Adrenal gland (tissue), 12 donors: ENCODE measurements around the gene CFP. TPM values are rescaled to one million over a fixed set of nuclear protein-coding genes. Genes with fewer than 3 reads are reported as not detected.
A peak's percentile ranks its signal among the peaks of the same experiment; 100 is the strongest.

ENCODE experiments used
- DNase-seq, 7 donors: peaks; one replicate each; pipeline ENCODE4 v3.0.0-alpha.2; 2019 to 2020
- H3K27ac ChIP-seq, 5 donors: fragments of 200-600 bp; sonication (generic) in 4 of 5; 1 replicate in 3 of 5; 2 replicates in 2 of 5; pipeline versions ENCODE4 v1.5.1 to v1.8.0; 2016 to 2020; ENCODE audit warnings: mild to moderate bottlenecking in 1 of 5
- H3K27me3 ChIP-seq: fragments of 200-600 bp; 2 replicates; pipeline ENCODE4 v1.8.0; 2021
- H3K36me3 ChIP-seq, 2 donors: fragments of 200-600 bp; replicated peaks in 1 of 2; 1 replicate in 1 of 2; 2 replicates in 1 of 2; pipeline versions ENCODE4 v1.5.1 to v1.8.0; 2018 to 2022
- H3K4me1 ChIP-seq, 2 donors: fragments of 200-600 bp; replicated peaks in 1 of 2; 1 replicate in 1 of 2; 2 replicates in 1 of 2; pipeline versions ENCODE4 v1.5.1 to v1.8.0; 2018 to 2021
- H3K4me3 ChIP-seq, 4 donors: fragments of 200-600 bp; sonication (generic) in 3 of 4; one replicate each; pipeline ENCODE4 v1.5.1; 2016 to 2018
- H3K9me3 ChIP-seq, 3 donors: fragments of 200-600 bp; sonication (generic) in 1 of 3; replicated peaks in 1 of 3; 1 replicate in 2 of 3; 2 replicates in 1 of 3; pipeline versions ENCODE4 v1.5.1 to v1.8.0; 2016 to 2021
- CTCF ChIP-seq, 6 experiments: fragments of 450-650 bp in 4 of 6; fragments of 200-600 bp in 2 of 6; sonication (generic) in 1 of 6; IDR thresholded peaks; 1 replicate in 5 of 6; 2 replicates in 1 of 6; pipeline versions ENCODE4 v1.5.1 to v1.8.0; 2016 to 2021; ENCODE audit warnings: antibody characterized with exemption in 6 of 6, mild to moderate bottlenecking in 2 of 6, moderate library complexity in 1 of 6
- POLR2A ChIP-seq, 2 donors: fragments of 450-650 bp; IDR thresholded peaks; one replicate each; pipeline ENCODE4 v1.6.1; 2017; ENCODE audit warnings: antibody characterized with exemption in 2 of 2, mild to moderate bottlenecking in 2 of 2, moderate library complexity in 1 of 2
- WGBS, 4 donors: extraction: QIAGEN DNeasy Blood & Tissue Kit in 2 of 4; methylation state at CpG; one replicate each; pipeline versions ENCODE4 v1.1.5 to v1.1.7; 2013 to 2017; 5-methylcytosine and 5-hydroxymethylcytosine counted together
- intact Hi-C, 2 donors: fragments of 100-400 bp; cut with DNase I; formaldehyde crosslinking; loops; one replicate each; pipeline versions ENCODE4 v1.14.1 to v1.15.0; 2022 to 2023
- polyA plus RNA-seq, 3 donors: library from polyadenylated mRNA; stranded (reverse); fragments of 200-250 nt in 2 of 3; fragments of 350-450 nt in 1 of 3; fragmentation: Illumina TruSeq in 1 of 3; extraction: RNeasy Lipid Tissue Mini Kit (QIAGEN cat#74804) in 1 of 3; gene quantifications; one replicate each; pipeline ENCODE4 v1.2.3, GENCODE V29; 2013 to 2014
- total RNA-seq, 9 donors: library from RNA; depleted of rRNA in 4 of 9; stranded (reverse); fragments of >200 nt in 4 of 9; fragments of 120-200 nt in 1 of 9; fragmentation: NEBNext Ultra II Directional in 1 of 9; extraction: Animal tissue kit (Norgen Biotek cat#: 25700) in 1 of 9; gene quantifications; one replicate each; pipeline versions ENCODE4 v1.1.0 to v1.2.4, GENCODE V29; 2013 to 2023
- donor health status: healthy with polysubstance abuse.
- donor health status: Bipolar disorder and iron deficiency.
- donor health status: DM: yes; HTN: yes; CAD: no.
- donor health status: DM: no; HTN: no; CAD: no.
- donor health status: DM: no; HTN: no; CAD: no.
- donor health status: DM: yes; HTN: yes; CAD: no.

CFP gene
- total and polyA plus RNA-seq, 12 donors = 0.91 to 14.5 (median 8.2) TPM

GRCh38 chrX:47650164-47651042 is 20.7 kb upstream of the CFP start, which contains the start of gene ELK1:
Gene ELK1 (minus strand): TSS chrX:47650563. CDS start chrX:47641441, 9,122 bp downstream.
- TF ChIP-seq CTCF (IDR thresholded peaks at IDR 0.05) (no peak), POLR2A (IDR thresholded peaks at IDR 0.05) (peak; percentile 52 to 71)
- Histone ChIP-seq H3K9me3 (no peaks in the 10 kb centered on the region), H3K4me1 (peaks cover 0 to 9% of the 10 kb centered on the region in 2 donors), H3K27me3 (no peaks in the 10 kb centered on the region), H3K27ac (peak within 1 kb of the TSS; percentile 60 to 94 (median 84)), H3K4me3 (peak within 1 kb of the TSS; percentile 18 to 69 (median 61)), H3K36me3 (peaks cover 0 to 4% of the 10 kb centered on the region in 2 donors)
- peak; percentile 93 to 99 (median 97) for DNase-seq
- WGBS, 4 donors = 0 to 60% (median 18%) methylated on average over 20 to 65 of the region's 65 CpGs
- intact Hi-C loops = no loop called here

GRCh38 chrX:47649781-47650163 is 20.0 kb upstream of the CFP start:
- Histone ChIP-seq H3K9me3 (no peaks in the 10 kb centered on the region), H3K27ac (peak overlapping the region in 3 of 5 donors; percentile 83 to 94 (median 84)), H3K36me3 (peaks cover 0 to 4% of the 10 kb centered on the region in 2 donors), H3K27me3 (no peaks in the 10 kb centered on the region), H3K4me3 (peak overlapping the region in 2 of 4 donors; percentile 56 to 66), H3K4me1 (peaks cover 0 to 9% of the 10 kb centered on the region in 2 donors)
- intact Hi-C loops = loop anchor here in 1 of 2 donors (10.0 kb wide), 1 partner anchor 85 kb away; the partner anchor contains the start of gene ARAF
- 0 to 50% (median 20%) methylated on average over 9 to 11 of the region's 11 CpGs for WGBS, 4 donors
- no peak for DNase-seq
- no peak for TF ChIP-seq POLR2A (IDR thresholded peaks at IDR 0.05)
- TF ChIP-seq CTCF (IDR thresholded peaks at IDR 0.05) = no peak

- Histone ChIP-seq H3K27me3 (no peaks in the 10 kb centered on the region), H3K4me1 (peaks cover 0 to 10% of the 10 kb centered on the region in 2 donors), H3K36me3 (peaks cover 0 to 4% of the 10 kb centered on the region in 2 donors), H3K27ac (peak overlapping the region in 1 of 5 donors; percentile 34), H3K4me3 (peak overlapping the region in 2 of 4 donors; percentile 56 to 66), H3K9me3 (no peaks in the 10 kb centered on the region)
- TF ChIP-seq CTCF (IDR thresholded peaks at IDR 0.05) (no peak), POLR2A (IDR thresholded peaks at IDR 0.05) (no peak)
- WGBS, 4 donors = 3 to 45% (median 22%) methylated on average over 8 of the region's 8 CpGs
- intact Hi-C loops = loop anchor here in 1 of 2 donors (10.0 kb wide), 1 partner anchor 84 kb away; the partner anchor contains the start of gene ARAF
- no peak for DNase-seq
Observed at GRCh38 chrX:47649271-47649670, 19.5 kb upstream of the CFP start.

GRCh38 chrX:47648376-47648775 is 18.6 kb upstream of the CFP start:
- TF ChIP-seq CTCF (IDR thresholded peaks at IDR 0.05) (no peak), POLR2A (IDR thresholded peaks at IDR 0.05) (no peak)
- no peaks in the 10 kb centered on the region for H3K27me3 ChIP-seq
- no peaks in the 10 kb centered on the region for H3K9me3 ChIP-seq
- H3K36me3 ChIP-seq = no peaks in the 10 kb centered on the region
- DNase-seq = no peak
- H3K27ac ChIP-seq = no peak overlapping the region
- H3K4me1 ChIP-seq = peaks cover 0 to 16% of the 10 kb centered on the region in 2 donors
- intact Hi-C loops = loop anchor here in 1 of 2 donors (10.0 kb wide), 1 partner anchor 84 kb away; the partner anchor contains the start of gene ARAF
- no peak overlapping the region for H3K4me3 ChIP-seq
- 69 to 96% (median 71%) methylated on average over 2 of the region's 2 CpGs for WGBS, 4 donors
